ENCODE results near the gene USP15.
"Not testable (repeated sequence)": the region's sequence is repeated elsewhere in the genome, so short reads cannot be mapped to it uniquely, and the experiment has no call there.

USP15 gene

GRCh38 chr12:62379026-62379722 lies 119.0 kb downstream of the USP15 start:
- DNase-seq, result no peak

DNA sequence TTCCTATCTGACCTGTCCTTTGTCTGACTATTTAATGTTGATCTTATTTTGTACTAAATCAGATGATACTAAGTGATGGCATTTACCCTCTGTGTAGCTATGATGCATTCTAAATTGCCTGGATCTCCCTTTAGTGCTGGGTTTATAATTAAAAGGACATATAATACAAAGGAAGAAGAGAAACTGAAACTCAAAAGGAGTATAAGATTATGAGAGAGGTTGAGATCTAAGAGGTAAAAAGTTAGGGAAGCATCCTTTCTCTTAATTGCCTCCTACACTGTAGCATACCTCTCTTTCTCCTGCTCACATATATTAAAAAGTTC lies 119.5 kb downstream of the USP15 start:
- no peak for DNase-seq

- DNase-seq, result no peak
Observed at GRCh38 chr12:62382526-62382925, 122.3 kb downstream of the USP15 start.

GRCh38 chr12:62396750-62397149 lies 136.5 kb downstream of the USP15 start:
- no peak for DNase-seq

- DNase-seq, result no peak
Observed at GRCh38 chr12:62400135-62400534, 139.9 kb downstream of the USP15 start.

DNA sequence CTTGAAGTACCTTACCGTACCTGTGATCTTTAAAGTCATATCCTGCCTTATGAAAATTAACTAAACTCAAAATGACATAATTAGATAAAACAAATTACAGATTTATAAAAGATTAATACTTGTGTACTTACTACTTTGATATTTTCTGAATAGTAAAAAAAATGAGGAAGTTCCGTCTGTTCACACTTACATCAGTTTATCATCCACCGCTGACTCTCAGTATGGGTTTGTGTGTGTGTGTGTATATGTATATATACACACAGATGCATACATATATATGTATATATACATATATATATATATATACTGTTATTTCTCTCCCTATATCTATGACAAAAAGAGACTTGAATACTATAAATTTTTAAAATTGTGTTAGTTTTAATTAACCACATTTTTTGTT lies 141.4 kb downstream of the USP15 start:
- DNase-seq, result no peak

DNA sequence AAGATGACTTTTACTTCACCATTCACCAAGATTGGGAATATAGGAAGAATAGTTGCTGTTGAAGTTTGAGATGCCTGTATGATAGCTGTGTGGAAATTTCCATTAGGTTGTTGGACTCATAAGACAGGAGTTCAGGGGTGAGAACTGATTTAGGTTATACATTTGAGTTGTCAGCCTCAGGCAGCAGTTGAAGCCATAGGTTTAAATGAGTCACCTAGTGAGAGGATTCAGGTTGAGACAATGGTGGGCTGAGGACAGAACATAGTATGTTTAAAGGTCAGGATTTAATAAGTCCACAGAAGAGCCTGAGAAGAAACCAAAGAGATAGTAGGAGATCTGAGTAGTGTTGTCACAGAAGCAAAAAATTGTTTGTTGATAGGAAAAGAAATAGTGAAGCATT lies 142.8 kb downstream of the USP15 start:
- no peak for DNase-seq

GRCh38 chr12:62407587-62407986 lies 147.4 kb downstream of the USP15 start:
- no peak for DNase-seq

GRCh38 chr12:62409068-62409467 lies 148.9 kb downstream of the USP15 start:
- no peak for DNase-seq

- no peak for DNase-seq
Observed at GRCh38 chr12:62414180-62414579, 154.0 kb downstream of the USP15 start.

DNA sequence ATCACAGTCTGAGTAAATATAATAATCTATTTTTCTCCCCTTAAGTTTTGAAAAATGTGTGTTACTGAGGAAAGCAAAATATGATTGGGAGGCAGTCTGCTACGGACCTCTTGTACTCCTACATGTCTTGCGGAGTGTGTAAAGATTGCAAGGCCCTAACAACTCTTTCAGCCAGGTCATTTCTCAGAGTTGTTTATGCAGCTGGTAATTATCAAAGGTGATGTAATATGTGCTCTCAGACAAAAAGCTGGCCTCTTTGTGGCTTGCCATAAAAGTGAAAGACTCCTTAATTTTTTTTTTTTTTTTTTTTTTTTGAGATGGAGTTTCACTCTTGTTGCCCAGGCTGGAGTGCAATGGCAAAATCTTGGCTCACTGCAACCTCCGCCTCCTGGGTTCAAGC lies 165.9 kb downstream of the USP15 start:
- DNase-seq, result no peak

DNA sequence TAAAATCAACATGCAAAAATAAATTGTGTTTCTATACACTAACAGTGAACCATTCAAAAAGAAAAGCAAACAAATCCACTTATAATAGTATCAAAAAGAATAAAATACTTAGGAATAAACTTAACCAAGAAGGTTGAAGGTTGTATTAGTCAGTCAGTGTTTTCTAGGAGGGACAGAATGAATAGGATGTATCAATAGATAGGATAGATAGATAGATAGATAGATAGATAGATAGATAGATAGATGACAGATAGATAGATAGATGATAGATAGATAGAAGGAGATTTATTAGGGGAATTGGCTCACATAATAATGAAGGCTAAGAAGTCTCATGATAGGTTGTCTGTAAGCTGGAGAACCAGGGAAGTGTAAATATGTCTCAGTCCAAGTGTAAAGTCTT lies 169.3 kb downstream of the USP15 start:
- no peak for DNase-seq

DNA sequence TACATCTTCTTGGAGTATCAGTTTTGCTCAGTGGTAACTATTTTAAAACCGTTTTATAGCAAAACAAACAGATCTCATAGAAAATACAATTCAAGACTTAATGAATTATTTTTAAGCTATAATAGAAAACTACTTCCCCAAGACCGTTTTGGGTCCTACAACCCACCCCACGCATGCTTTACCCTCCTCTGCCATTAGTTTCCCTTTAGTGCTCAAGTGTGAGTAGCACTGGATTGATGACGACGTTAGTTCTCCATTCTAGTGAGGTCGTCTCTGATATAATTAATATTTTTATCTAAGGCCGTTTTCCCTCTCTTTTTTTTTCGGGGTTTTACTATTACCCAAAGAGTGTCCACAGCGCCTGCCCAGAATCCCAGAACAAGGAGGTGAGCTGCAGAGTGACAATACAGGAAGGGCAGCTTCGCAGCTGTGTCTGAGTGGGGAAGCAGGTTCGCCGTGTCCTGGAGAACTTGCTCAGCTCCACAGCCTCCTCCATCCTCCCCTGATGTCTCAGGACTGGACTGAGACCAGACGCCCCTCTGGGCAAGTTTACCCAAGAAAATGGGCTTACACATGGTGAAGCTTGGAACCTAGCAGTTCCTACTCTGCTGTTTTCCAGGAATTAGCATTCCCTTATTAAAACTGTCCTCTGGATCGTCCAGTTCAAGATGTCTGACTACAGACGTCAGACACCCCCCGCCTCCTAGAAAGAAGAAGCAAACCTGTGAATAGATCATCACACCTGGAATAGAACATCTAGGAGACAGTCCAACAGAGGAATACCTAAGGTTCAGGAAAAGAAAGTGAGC lies 174.5 kb downstream of the USP15 start:
- peak; percentile 1 for DNase-seq

- DNase-seq, result peak; percentile 26
Observed at GRCh38 chr12:62435303-62436163, 175.3 kb downstream of the USP15 start.

DNA sequence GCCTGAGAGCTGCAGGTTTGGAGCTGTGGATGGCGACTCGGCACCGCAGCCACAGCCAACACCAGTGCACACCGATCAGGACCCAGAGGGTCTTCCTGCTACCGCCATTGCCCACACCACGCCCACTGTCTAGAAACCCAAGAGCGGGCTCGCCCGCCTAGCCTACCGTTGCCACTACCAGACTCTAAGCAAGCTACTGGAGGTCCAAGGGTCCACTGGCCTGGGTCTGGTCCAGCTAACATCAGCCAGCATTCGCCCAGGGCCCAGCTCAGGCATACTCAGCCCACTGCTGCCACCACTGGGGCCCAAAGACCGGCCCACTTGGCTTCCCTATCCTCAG lies 175.9 kb downstream of the USP15 start:
- no peak for DNase-seq

DNA sequence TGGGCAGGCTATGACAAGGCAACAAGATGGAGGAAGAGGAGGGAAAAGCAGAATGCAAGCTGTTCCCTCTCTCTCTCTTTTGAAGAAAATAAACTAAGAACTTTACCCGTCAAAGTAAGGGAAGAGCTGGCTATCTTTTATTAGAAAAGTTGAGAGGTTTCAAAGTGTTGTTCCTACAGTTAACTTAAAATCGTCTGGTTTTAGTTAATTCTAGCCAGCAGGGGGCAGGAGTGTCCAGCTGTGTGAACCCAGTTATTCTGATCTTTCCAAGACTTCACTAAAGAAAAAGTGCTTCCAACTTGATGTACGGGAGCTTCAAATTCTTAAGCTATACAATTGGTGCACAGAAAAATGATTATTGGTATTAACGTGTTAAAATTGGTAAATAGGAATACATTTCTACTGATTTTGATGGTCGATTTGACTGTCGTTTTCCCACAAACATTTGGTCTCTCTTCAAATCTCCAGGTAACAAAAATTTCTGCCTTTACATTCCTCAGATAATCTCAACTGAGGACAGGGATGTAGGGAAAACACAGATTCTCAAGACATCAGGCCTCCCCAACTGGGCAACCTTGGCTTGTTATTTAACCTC lies 178.0 kb downstream of the USP15 start:
- DNase-seq, result peak; percentile 53

GRCh38 chr12:62446754-62447452 lies 186.7 kb downstream of the USP15 start:
- no peak for DNase-seq

DNA sequence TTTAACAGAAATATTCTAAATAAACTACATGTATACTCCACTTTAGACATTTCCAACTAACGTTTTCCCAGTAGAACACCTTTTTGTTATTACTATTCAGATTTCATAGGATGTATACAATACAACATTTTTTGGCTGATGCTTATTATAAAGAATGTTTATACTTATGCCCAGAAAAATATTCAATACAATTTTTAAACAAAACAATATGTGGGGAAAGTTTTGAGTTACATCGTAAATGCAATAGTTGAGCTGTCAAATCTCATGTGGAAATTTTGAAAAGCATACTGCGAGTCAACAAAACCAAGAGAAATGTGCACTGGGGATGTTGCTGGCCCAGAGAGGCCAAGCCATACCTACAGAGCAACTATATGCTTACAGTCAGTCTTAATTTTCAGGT lies 188.2 kb downstream of the USP15 start:
- no peak for DNase-seq

DNA sequence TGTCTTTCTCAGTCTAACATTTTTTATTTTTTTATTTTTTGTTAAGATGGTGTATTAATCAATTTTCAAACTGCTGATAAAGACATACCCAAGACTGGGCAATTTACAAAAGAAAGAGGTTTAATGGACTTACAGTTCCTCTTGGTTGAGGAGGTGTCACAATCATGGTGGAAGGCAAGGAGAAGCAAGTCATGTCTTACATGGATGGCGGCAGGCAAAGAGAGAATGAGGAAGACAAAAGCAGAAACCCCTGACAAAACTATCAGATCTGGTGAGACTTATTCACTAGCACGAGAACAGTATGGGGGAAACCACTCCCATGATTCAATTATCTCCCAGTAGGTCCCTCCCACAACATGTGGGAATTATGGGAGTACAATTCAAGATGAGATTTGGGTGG lies 195.2 kb downstream of the USP15 start:
- DNase-seq, result not testable (repeated sequence)

GRCh38 chr12:62458626-62459025 lies 198.4 kb downstream of the USP15 start:
- DNase-seq, result no peak

DNA sequence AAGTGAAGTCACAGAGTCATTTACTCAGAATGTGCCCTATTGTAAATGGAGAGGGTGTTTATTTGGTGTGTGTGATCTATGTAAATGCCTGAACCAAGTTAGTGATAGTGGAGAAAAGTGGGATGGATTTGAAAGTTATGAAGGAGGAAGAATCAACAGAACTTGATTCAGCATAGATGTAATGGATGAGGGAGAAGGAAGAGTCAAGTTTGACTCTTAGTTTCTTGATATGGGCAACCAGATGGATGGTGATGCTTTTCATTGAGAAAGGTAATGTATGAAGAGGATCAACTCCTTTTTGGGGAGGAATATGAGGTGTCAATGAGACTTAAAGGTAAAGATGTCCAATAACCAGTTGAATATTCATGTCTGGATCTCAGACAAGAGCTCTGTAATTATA lies 199.8 kb downstream of the USP15 start:
- DNase-seq, result no peak

GRCh38 chr12:62461171-62461837 lies 201.1 kb downstream of the USP15 start:
- not testable (repeated sequence) for DNase-seq

Data from NCI-H748 treated with DMSO at 0.1 percent for 48 hours (cell line).